WERI-Rb-1 (cell line): ENCODE results near the gene TNFRSF21.

Source experiments
- DNase-seq: peaks from one replicate; pipeline ENCODE4 v3.0.0-alpha.2; 2020
- H3K27ac ChIP-seq: fragments of 250-450 bp; sonication (Bioruptor Pico); 2 replicates; pipeline ENCODE4 v1.5.1; 2020; ENCODE audit warnings: mild to moderate bottlenecking, moderate library complexity
- H3K27me3 ChIP-seq: fragments of 250-450 bp; sonication (Bioruptor Pico); 2 replicates; pipeline ENCODE4 v1.5.1; 2021; ENCODE audit warnings: mild to moderate bottlenecking, low read depth, moderate library complexity; ENCODE audit not compliant: insufficient read depth, severe bottlenecking
- H3K36me3 ChIP-seq: fragments of 250-450 bp; sonication (Bioruptor Pico); 2 replicates; pipeline ENCODE4 v1.5.1; 2020; ENCODE audit warnings: mild to moderate bottlenecking, moderate library complexity
- H3K4me3 ChIP-seq: 2 replicates; pipeline ENCODE4 v1.5.1; 2011; ENCODE audit warnings: low read depth, mild to moderate bottlenecking, control low read depth, low read length
- H3K9me3 ChIP-seq: fragments of 250-450 bp; sonication (Bioruptor Pico); 2 replicates; pipeline ENCODE4 v1.5.1; 2021; ENCODE audit warnings: mild to moderate bottlenecking, moderate library complexity; ENCODE audit not compliant: severe bottlenecking
- CTCF ChIP-seq: IDR thresholded peaks from 2 replicates; pipeline ENCODE4 v1.5.1; 2011; ENCODE audit warnings: low read depth, mild to moderate bottlenecking, control low read depth, inconsistent platforms, low read length

Gene TNFRSF21

GRCh38 chr6:47260021-47260420 is 49.7 kb downstream of the TNFRSF21 start:
- no peak overlapping the region for H3K27ac ChIP-seq
- H3K27me3 ChIP-seq = no peaks in the 10 kb centered on the region
- no peaks in the 10 kb centered on the region for H3K9me3 ChIP-seq
- peaks cover 8% of the 10 kb centered on the region; the same call in 1 of the 2 replicates for H3K36me3 ChIP-seq
- DNase-seq = no peak
- no peak for TF ChIP-seq CTCF
- H3K4me3 ChIP-seq = no peak overlapping the region

- no peak for DNase-seq
- Histone ChIP-seq H3K9me3 (no peaks in the 10 kb centered on the region), H3K4me3 (no peak overlapping the region), H3K36me3 (peaks cover 8% of the 10 kb centered on the region; the same call in 1 of the 2 replicates), H3K27ac (no peak overlapping the region), H3K27me3 (no peaks in the 10 kb centered on the region)
- no peak for TF ChIP-seq CTCF
Measured at GRCh38 chr6:47258724-47259347, 50.9 kb downstream of the TNFRSF21 start.

- Histone ChIP-seq H3K9me3 (no peaks in the 10 kb centered on the region), H3K27ac (no peak overlapping the region), H3K27me3 (no peaks in the 10 kb centered on the region), H3K36me3 (peaks cover 21% of the 10 kb centered on the region), H3K4me3 (no peak overlapping the region)
- no peak for TF ChIP-seq CTCF
- DNase-seq = no peak
Measured at GRCh38 chr6:47256981-47257730, 52.5 kb downstream of the TNFRSF21 start.

- H3K36me3 ChIP-seq = peaks cover 22% of the 10 kb centered on the region
- no peak overlapping the region for H3K27ac ChIP-seq
- H3K4me3 ChIP-seq = no peak overlapping the region
- no peak for DNase-seq
- H3K9me3 ChIP-seq = no peaks in the 10 kb centered on the region
- TF ChIP-seq CTCF = no peak
- H3K27me3 ChIP-seq = no peaks in the 10 kb centered on the region
Measured at GRCh38 chr6:47256361-47256760, 53.3 kb downstream of the TNFRSF21 start.

- Histone ChIP-seq H3K36me3 (peaks cover 22% of the 10 kb centered on the region), H3K4me3 (no peak overlapping the region), H3K9me3 (no peaks in the 10 kb centered on the region), H3K27ac (no peak overlapping the region), H3K27me3 (no peaks in the 10 kb centered on the region)
- DNase-seq = no peak
- no peak for TF ChIP-seq CTCF
Measured at GRCh38 chr6:47254906-47255305, 54.8 kb downstream of the TNFRSF21 start.
